Thoracic aorta (tissue), 2 donors: ENCODE measurements around the gene MYMX. TPM values are rescaled to one million over a fixed set of nuclear protein-coding genes. Genes with fewer than 3 reads are reported as not detected.
A peak's percentile ranks its signal among the peaks of the same experiment; 100 is the strongest.

Experiments used
- ATAC-seq: fragments of 150-250 bp; one replicate; pipeline ENCODE4 v1.8.0; 2017; ENCODE audit warnings: low read depth; ENCODE audit not compliant: insufficient number of reproducible peaks, low FRiP score
- DNase-seq: peaks from one replicate; pipeline ENCODE4 v3.0.0-alpha.2; 2020; ENCODE audit warnings: low spot score
- H3K27ac ChIP-seq, 2 donors: fragments of 200-600 bp; sonication (generic); 1 replicate in 1 of 2; 2 replicates in 1 of 2; pipeline ENCODE4 v1.5.1; 2016; ENCODE audit warnings: mild to moderate bottlenecking in 2 of 2, moderate library complexity in 2 of 2
- H3K27me3 ChIP-seq: fragments of 200-600 bp; sonication (generic); replicated peaks from 2 replicates; pipeline ENCODE4 v1.6.0; 2016; ENCODE audit warnings: mild to moderate bottlenecking; ENCODE audit not compliant: insufficient read depth
- H3K36me3 ChIP-seq: fragments of 200-600 bp; sonication (generic); one replicate; pipeline ENCODE4 v1.5.1; 2016
- H3K4me1 ChIP-seq, 2 donors: fragments of 200-600 bp; sonication (generic); 1 replicate in 1 of 2; 2 replicates in 1 of 2; pipeline versions ENCODE4 v1.5.1 to v1.6.0; 2016; ENCODE audit warnings: low read depth in 2 of 2, mild to moderate bottlenecking in 1 of 2; ENCODE audit not compliant: control insufficient read depth in 1 of 2
- H3K4me3 ChIP-seq: fragments of 200-600 bp; sonication (generic); 2 replicates; pipeline ENCODE4 v1.5.1; 2016; ENCODE audit warnings: mild to moderate bottlenecking
- H3K9me3 ChIP-seq: fragments of 200-600 bp; sonication (generic); 2 replicates; pipeline ENCODE4 v1.5.1; 2016
- CTCF ChIP-seq: fragments of 200-600 bp; sonication (generic); IDR thresholded peaks from one replicate; pipeline ENCODE4 v1.5.1; 2019; ENCODE audit warnings: antibody characterized with exemption
- total RNA-seq, 2 donors: library from RNA; depleted of rRNA; stranded (reverse); fragments of >200 nt; gene quantifications; one replicate each; pipeline versions ENCODE4 v1.1.0 to v1.2.3, GENCODE V29; 2016

MYMX gene
- total RNA-seq, 2 donors from 2014 or later: not detected

DNA sequence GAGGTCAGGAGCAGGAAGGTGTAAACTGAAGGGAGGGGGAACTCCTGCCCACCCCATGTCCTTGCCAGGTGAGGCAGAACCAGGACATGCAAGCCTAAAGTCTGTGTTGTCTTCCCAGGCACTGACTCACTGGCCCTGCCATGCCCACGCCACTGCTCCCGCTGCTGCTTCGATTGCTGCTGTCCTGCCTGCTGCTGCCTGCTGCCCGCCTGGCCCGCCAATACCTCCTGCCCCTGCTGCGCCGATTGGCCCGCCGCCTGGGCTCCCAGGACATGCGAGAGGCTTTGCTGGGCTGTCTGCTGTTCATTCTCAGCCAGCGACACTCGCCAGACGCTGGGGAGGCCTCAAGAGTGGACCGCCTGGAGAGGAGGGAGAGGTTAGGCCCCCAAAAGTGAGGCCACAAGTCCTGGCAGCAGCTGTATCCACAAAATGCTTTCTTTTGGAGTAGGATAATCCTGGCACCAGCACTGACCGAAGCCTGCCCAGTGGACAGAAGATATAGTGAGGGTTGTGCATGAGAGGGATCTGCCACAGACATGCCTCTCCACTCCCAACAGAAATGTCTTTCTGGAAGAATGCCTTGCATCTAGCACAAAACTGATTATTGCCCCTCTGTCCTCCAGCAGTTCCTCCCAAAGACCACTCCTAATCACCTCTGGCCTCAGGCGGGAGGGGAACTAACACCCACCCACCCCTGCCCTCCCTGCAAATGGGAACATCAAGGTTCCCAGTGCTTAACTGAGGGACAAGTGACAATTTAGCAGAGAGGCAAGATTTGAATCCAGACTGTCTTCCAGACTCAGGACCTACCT is 812 bp downstream of the MYMX start:
- TF ChIP-seq CTCF: no peak
- Histone ChIP-seq H3K4me1 (peaks cover 33 to 54% of the 10 kb centered on the region in 2 donors), H3K4me3 (peak overlapping the region; percentile 18), H3K27ac (peak overlapping the region; percentile 97 to 98), H3K36me3 (no peaks in the 10 kb centered on the region), H3K9me3 (no peaks in the 10 kb centered on the region), H3K27me3 (no peaks in the 10 kb centered on the region)
- DNase-seq: no peak
- ATAC-seq: no peak

DNA sequence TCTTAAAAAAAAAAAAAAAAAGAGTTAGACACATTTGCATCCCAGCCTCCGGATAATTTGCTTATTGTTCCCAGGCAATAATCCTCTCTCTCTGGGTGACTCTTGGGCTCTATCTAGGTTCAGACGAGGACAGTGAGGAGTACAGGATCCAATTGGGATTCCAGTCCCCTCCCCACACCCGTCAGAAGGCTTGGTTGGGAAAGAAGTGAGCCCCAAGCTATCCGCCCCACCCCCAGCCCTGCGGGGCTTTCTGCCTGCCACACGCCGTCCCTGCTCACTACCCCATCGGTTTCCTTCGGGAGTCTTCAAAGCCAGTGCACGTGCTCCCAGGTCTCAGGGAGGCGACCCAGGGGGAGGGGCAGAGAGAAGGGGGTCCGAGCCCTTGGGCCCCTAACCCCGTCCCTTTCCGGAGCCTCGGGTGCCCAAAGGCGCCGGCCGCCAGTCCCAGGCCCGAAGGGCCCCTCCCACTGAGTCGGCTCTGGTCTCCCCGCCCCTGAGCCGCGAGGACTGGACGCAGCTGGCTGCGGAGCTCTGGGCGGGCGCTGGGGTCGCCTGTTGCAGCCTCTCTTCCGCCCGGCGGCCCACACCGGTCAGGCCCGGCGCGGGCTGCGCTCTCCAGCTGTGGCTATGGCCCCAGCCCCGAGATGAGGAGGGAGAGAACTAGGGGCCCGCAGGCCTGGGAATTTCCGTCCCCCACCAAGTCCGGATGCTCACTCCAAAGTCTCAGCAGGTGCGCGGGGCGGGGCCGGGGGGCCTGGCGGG is 2.5 kb downstream of the MYMX start:
- ATAC-seq (peak; percentile 12), DNase-seq (peak; percentile 52)
- Histone ChIP-seq H3K4me3 (peak overlapping the region; percentile 76), H3K27me3 (no peaks in the 10 kb centered on the region), H3K36me3 (no peaks in the 10 kb centered on the region), H3K9me3 (no peaks in the 10 kb centered on the region), H3K4me1 (peaks cover 41 to 62% of the 10 kb centered on the region in 2 donors), H3K27ac (peak overlapping the region; percentile 97 to 98)
- TF ChIP-seq CTCF: no peak

GRCh38 chr6:44219815-44220784 is 3.4 kb downstream of the MYMX start:
- H3K9me3 ChIP-seq: no peaks in the 10 kb centered on the region
- no peaks in the 10 kb centered on the region for H3K36me3 ChIP-seq
- no peak for TF ChIP-seq CTCF
- no peak for ATAC-seq
- peak overlapping the region; percentile 97 to 98 for H3K27ac ChIP-seq
- H3K27me3 ChIP-seq: no peaks in the 10 kb centered on the region
- H3K4me1 ChIP-seq: peaks cover 48 to 70% of the 10 kb centered on the region in 2 donors
- no peak for DNase-seq
- H3K4me3 ChIP-seq: peak overlapping the region; percentile 76

DNA sequence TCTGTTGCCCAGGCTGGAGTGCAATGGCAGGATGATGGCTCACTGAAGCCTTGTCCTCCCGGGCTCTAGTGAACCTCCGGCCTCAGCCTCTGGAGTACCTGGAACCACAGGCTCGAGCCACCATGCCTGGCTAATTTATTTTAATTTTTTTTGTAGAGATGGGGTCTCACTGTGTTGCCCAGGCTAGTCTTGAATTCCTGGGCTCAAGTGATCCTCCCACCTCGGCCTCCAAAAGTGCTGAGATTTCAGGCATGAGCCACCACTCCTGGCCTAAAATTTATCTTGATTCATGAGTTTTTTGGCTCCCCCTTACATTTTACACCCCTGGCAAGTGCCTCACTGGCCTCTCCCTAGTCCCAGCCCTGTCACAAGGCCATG is 4.2 kb downstream of the MYMX start:
- no peak for ATAC-seq
- peak overlapping the region; percentile 76 for H3K4me3 ChIP-seq
- peaks cover 53 to 78% of the 10 kb centered on the region in 2 donors for H3K4me1 ChIP-seq
- no peaks in the 10 kb centered on the region for H3K36me3 ChIP-seq
- peak overlapping the region; percentile 97 to 98 for H3K27ac ChIP-seq
- no peak for TF ChIP-seq CTCF
- DNase-seq: no peak
- no peaks in the 10 kb centered on the region for H3K9me3 ChIP-seq
- H3K27me3 ChIP-seq: no peaks in the 10 kb centered on the region
